Natural killer cell (primary cell): Measurements from ENCODE around the gene TRAF3IP1. TPM values are rescaled to one million over a fixed set of nuclear protein-coding genes. Genes with fewer than 3 reads are reported as not detected.
A peak's percentile ranks its signal among the peaks of the same experiment; 100 is the strongest.

Experiments used
- ATAC-seq, 3 donors: fragments of 150-1000 bp in 2 of 3; fragments of 200-7000 bp in 1 of 3; cut with Tn5 transposase; 1 replicate in 1 of 3; 2 replicates in 2 of 3; pipeline ENCODE4 v1.10.0; 2021; ENCODE audit warnings: mild to moderate bottlenecking in 2 of 3, moderate library complexity in 2 of 3
- DNase-seq, 2 donors: peaks; one replicate each; pipeline versions ENCODE4 v3.0.0 to v3.0.0-alpha.2; 2013 to 2021; ENCODE audit warnings: mixed read lengths in 1 of 2
- H3K27ac ChIP-seq: one replicate; pipeline ENCODE4 v1.5.1; 2013; ENCODE audit warnings: mild to moderate bottlenecking, low read length
- H3K27me3 ChIP-seq: one replicate; pipeline ENCODE4 v1.6.1; 2013; ENCODE audit warnings: low read length; ENCODE audit not compliant: control insufficient read depth, insufficient read depth
- H3K36me3 ChIP-seq: one replicate; pipeline ENCODE4 v1.6.1; 2013; ENCODE audit warnings: low read length; ENCODE audit not compliant: control insufficient read depth, insufficient read depth
- H3K4me1 ChIP-seq: one replicate; pipeline ENCODE4 v1.6.1; 2013; ENCODE audit warnings: low read length; ENCODE audit not compliant: control insufficient read depth, insufficient read depth
- H3K4me3 ChIP-seq: one replicate; pipeline ENCODE4 v1.5.1; 2013; ENCODE audit warnings: low read length
- H3K9me3 ChIP-seq: one replicate; pipeline ENCODE4 v1.6.1; 2013; ENCODE audit warnings: low read length; ENCODE audit not compliant: control insufficient read depth, insufficient read depth
- H3K27ac Mint-ChIP-seq, 2 donors: one replicate each; pipeline ENCODE4 v1.8.0; 2022; ENCODE audit warnings: mild to moderate bottlenecking in 2 of 2, mixed read lengths in 2 of 2, moderate library complexity in 1 of 2
- H3K27me3 Mint-ChIP-seq, 2 donors: one replicate each; pipeline ENCODE4 v1.8.0; 2022; ENCODE audit warnings: low read depth in 2 of 2, mixed read lengths in 2 of 2
- H3K36me3 Mint-ChIP-seq: one replicate; pipeline ENCODE4 v1.8.0; 2022; ENCODE audit warnings: mixed read lengths
- H3K4me1 Mint-ChIP-seq, 2 donors: one replicate each; pipeline ENCODE4 v1.8.0; 2022; ENCODE audit warnings: mixed read lengths in 2 of 2
- H3K4me3 Mint-ChIP-seq: one replicate; pipeline ENCODE4 v1.8.0; 2022; ENCODE audit warnings: mild to moderate bottlenecking, moderate library complexity, mixed read lengths
- H3K9me3 Mint-ChIP-seq, 2 donors: one replicate each; pipeline ENCODE4 v1.8.0; 2022; ENCODE audit warnings: mixed read lengths in 2 of 2
- CTCF ChIP-seq: fragments of 200-600 bp; IDR thresholded peaks from one replicate; pipeline ENCODE4 v1.8.0; 2022; ENCODE audit warnings: antibody characterized with exemption
- WGBS: methylation state at CpG from one replicate; pipeline ENCODE4 v1.1.7; 2013; ENCODE audit warnings: missing lambda C conversion rate; ENCODE audit not compliant: insufficient coverage; 5-methylcytosine and 5-hydroxymethylcytosine counted together
- intact Hi-C: fragments of 100-400 bp; cut with micrococcal nuclease; formaldehyde crosslinking; loops from one replicate; pipeline ENCODE4 v1.14.2; 2022
- total RNA-seq, 4 donors: library from RNA; stranded (reverse); fragments of 120-200 nt in 1 of 4; gene quantifications; one replicate each; pipeline versions ENCODE4 v1.2.3 to v1.2.4, GENCODE V29; 2013 to 2022

Gene TRAF3IP1
- total RNA-seq, 3 donors from 2014 or later (not counting 1 experiment from before 2014, with no cell fraction given): 9.7 to 11.9 (median 11.3) TPM

- Mint-ChIP-seq H3K27me3 (no peaks in the 10 kb centered on the region), H3K36me3 (no peaks in the 10 kb centered on the region), H3K4me1 (peaks cover 48 to 59% of the 10 kb centered on the region in 2 donors), H3K9me3 (no peaks in the 10 kb centered on the region), H3K4me3 (peak overlapping the region; percentile 84), H3K27ac (peak overlapping the region; percentile 98 to 99)
- no peaks in the 10 kb centered on the region for H3K27me3 ChIP-seq
- intact Hi-C loops: loop anchor here (5.0 to 10.0 kb wide), 2 partner anchors 45 to 322 kb away; partner anchors contain the start of genes HES6 and UBE2F
- DNase-seq (no peak), ATAC-seq (no peak)
- no peaks in the 10 kb centered on the region for H3K9me3 ChIP-seq
- no peak overlapping the region for H3K4me3 ChIP-seq
- 84% methylated on average over 11 of the region's 11 CpGs for WGBS
- H3K4me1 ChIP-seq: peaks cover 35% of the 10 kb centered on the region
- H3K36me3 ChIP-seq: no peaks in the 10 kb centered on the region
- TF ChIP-seq CTCF: no peak
- no peak overlapping the region for H3K27ac ChIP-seq
These were observed 33.2 kb upstream of the TRAF3IP1 start for GRCh38 chr2:238286987-238287736.

GRCh38 chr2:238287737-238288649 lies 32.3 kb upstream of the TRAF3IP1 start, which contains the start of gene PER2:
PER2 (minus strand) TSS chr2:238288610; CDS start chr2:238277936, 10,674 bp downstream.
- intact Hi-C loops: loop anchor here (2.0 to 10.0 kb wide), 4 partner anchors 46 to 613 kb away; partner anchors contain the start of genes ASB1, HES6 and UBE2F
- Histone ChIP-seq H3K4me3 (peak within 1 kb of the TSS; percentile 92), H3K4me1 (peaks cover 35% of the 10 kb centered on the region), H3K27ac (peak within 1 kb of the TSS; percentile 86), H3K36me3 (no peaks in the 10 kb centered on the region), H3K9me3 (no peaks in the 10 kb centered on the region), H3K27me3 (no peaks in the 10 kb centered on the region)
- Mint-ChIP-seq H3K27me3 (no peaks in the 10 kb centered on the region), H3K4me3 (peak within 1 kb of the TSS; percentile 99), H3K9me3 (no peaks in the 10 kb centered on the region), H3K4me1 (peaks cover 41 to 53% of the 10 kb centered on the region in 2 donors), H3K27ac (peak within 1 kb of the TSS; percentile 98 to 99), H3K36me3 (no peaks in the 10 kb centered on the region)
- 1% methylated on average over 63 of the region's 65 CpGs for WGBS
- no peak for TF ChIP-seq CTCF
- DNase-seq (peak in 1 of 2 donors; percentile 62), ATAC-seq (peak; percentile 7 to 17 (median 14))

GRCh38 chr2:238288650-238289573 lies 31.4 kb upstream of the TRAF3IP1 start:
- Mint-ChIP-seq H3K27me3 (no peaks in the 10 kb centered on the region), H3K4me1 (peaks cover 41 to 46% of the 10 kb centered on the region in 2 donors), H3K36me3 (no peaks in the 10 kb centered on the region), H3K27ac (peak overlapping the region; percentile 98 to 99), H3K9me3 (no peaks in the 10 kb centered on the region), H3K4me3 (peak overlapping the region; percentile 99)
- Histone ChIP-seq H3K4me1 (peaks cover 35% of the 10 kb centered on the region), H3K27me3 (no peaks in the 10 kb centered on the region), H3K9me3 (no peaks in the 10 kb centered on the region), H3K36me3 (no peaks in the 10 kb centered on the region), H3K27ac (peak overlapping the region; percentile 86), H3K4me3 (peak overlapping the region; percentile 45)
- intact Hi-C loops: loop anchor here (1.0 to 10.0 kb wide), 5 partner anchors 31 to 614 kb away; partner anchors contain the start of genes ASB1, HES6, TRAF3IP1 and UBE2F
- peak; percentile 98 to 99 for DNase-seq
- no peak for TF ChIP-seq CTCF
- peak; percentile 73 to 91 (median 83) for ATAC-seq
- under 1% methylated on average over 108 of the region's 108 CpGs for WGBS
